NT2/D1 (cell line): ENCODE measurements around the gene ADAMTSL2.

ENCODE experiments used
- YY1 ChIP-seq: IDR thresholded peaks from 2 replicates; pipeline ENCODE4 v1.6.1; 2011; ENCODE audit not compliant: insufficient read length, insufficient read depth
- ZNF274 ChIP-seq: IDR thresholded peaks from 2 replicates; pipeline ENCODE4 v1.6.1; 2011; ENCODE audit warnings: mild to moderate bottlenecking, low read depth, low read length

DNA sequence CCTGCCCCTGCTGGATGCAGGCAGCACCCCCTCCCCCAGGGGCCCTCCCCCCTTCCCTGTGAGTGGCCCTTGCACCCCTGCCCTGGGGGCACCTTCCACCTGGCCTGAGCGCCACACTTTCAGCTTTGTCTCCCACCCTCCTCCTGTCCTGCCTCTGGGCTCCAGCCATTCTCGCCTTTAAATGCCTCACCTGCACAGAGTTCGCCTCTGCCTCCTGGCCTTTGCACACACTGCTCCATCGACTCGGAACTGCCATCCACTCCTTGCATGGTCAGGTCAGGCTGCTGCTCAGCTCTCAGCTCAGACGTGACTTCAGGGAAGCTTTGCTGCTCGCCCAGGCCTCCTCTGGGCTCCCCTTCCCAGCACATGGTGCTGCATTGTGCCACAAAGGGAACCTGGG is 64.5 kb downstream of the ADAMTSL2 start:
- TF ChIP-seq YY1 (no peak), ZNF274 (no peak)
